HG03442 (cell line): Measurements from ENCODE around the gene FAM20C.
"Not testable (repeated sequence)": the region's sequence is repeated elsewhere in the genome, so short reads cannot be mapped to it uniquely, and the experiment has no call there.

ENCODE experiments used
- ATAC-seq: cut with Tn5 transposase; IDR thresholded peaks from one replicate; pipeline ENCODE4 v1.9.1; 2021; ENCODE audit warnings: mild to moderate bottlenecking, moderate library complexity; ENCODE audit not compliant: unreplicated experiment

Gene FAM20C

DNA sequence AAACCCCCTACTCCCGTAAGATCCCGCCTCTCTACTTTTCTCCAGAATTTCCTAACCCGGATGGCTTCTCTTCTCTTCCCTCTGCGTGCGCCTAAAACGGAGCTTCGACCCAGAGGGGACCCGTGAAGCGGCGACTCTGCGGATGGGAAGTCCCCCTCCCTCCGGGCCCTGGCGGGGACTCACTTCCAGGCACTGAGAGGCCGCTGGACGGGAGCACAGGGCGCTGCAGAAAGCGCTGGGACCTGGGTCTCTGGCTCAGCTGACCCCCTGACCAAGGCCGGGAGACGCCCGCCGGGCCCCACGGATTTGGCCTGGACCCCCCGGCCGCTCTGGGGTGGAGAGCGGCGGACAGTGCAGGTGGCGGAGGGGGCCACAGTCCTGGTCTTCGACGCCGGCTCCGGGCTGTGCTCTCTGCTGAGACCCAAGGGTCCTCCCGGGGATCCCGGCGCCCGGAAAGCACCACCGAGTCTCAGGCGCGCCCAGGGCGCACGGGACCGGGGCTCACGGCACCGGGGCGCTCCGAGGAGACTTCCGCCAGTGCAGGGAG is 96.9 kb downstream of the FAM20C start:
- ATAC-seq = no peak

DNA sequence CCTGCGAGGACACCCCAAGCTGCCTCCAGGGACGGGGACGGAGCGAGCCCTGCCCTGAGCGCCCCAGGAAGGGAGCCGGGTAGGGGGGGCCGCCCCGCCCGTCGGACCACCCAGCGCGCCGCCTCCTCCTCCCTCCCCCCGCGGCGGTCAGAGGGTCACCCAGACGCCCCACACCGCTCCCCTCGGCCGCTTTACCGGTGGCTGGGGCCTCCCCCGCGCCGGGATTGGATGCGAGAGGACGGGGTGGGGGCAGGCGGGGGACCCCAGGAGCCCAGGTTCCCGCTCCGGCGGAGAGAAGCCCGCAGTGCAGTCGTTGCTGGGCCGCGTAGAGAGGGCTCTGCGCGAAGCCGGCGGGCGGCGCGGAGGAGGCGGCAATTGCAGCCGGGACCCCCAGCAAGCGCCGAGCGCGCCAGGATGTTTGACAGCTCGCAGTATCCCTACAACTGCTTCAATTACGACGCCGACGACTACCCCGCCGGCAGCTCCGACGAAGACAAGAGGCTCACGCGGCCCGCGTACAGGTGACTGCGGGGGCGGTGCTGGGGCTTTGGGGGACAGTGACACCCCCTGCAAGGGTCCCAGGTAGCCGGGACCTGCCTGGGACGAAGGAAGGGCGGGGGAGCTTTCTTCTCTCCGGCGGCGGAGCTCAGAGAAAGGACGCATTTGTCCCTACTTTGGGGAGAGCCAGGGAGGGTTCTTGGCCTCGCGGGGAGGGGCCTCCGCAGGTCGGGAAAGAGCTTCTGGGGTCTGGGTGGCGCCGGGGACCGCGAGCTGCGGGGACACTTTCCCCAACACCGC is 97.6 kb downstream of the FAM20C start, which contains the start of gene FOXL3:
Gene FOXL3, plus strand, starts transcription at position 415 of the 798 bp plus-strand sequence. Its CDS starts 0 bp downstream, at position 415.
- no peak for ATAC-seq

DNA sequence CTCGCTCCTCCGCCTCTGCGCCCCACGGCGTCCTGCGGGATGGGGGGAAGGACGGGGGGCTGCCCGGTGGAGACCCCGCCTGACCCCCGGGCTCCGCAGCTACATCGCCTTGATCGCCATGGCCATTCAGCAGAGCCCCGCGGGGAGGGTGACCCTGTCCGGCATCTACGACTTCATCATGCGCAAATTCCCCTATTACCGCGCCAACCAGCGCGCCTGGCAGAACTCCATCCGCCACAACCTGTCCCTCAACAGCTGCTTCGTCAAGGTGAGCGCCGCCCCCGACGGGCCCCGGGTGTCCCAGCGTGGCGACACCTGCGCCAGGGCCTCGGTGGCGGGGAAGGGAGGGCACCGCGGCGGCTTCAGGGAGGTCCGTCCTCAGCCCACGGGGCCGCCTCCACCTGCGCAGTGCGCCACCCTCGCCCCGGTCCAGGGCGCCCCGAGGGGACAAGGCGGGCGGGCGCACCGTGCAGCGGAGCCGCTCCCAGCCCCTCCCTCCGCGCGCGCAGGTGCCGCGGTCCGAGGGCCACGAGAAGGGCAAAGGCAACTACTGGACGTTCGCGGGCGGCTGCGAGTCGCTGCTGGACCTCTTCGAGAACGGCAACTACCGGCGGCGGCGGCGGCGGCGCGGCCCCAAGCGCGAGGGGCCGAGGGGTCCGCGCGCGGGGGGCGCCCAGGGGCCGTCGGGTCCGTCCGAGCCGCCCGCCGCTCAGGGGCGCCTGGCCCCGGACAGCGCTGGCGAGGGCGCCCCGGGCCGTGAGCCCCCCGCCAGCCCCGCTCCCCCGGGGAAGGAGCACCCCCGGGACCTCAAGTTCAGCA is 98.4 kb downstream of the FAM20C start:
- ATAC-seq = no peak

DNA sequence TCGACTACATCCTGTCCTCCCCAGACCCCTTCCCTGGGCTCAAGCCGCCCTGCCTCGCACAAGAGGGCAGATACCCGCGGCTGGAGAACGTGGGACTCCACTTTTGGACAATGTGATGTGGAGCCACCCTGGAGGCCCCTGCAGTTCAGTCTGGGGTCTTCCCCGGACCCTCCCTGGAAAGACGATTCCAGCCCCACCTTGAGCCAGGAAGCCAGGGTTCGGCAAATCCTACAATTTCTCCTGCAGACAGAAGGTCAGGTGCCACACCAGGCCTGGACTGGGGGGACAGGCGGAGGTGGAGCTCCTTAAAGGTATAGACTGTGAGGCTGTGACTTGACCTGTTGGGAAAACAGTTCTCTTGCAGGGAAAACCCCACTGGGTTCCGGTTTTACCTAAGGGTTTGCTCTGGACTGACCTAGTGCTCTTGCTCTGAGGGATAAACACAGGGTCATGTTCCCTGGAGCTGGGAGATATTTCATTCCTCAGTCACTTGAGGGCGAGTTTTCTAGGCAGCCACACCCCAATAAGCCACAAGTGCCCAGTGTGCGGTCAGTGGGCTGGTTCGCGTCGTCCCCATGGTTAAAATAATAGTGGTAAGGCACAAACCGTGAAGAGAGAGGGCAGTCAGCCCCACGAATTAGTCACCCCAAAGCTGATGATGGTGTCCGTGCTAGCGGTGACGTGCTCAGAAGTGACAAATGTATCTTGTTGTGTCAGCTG is 99.2 kb downstream of the FAM20C start:
- no peak for ATAC-seq

DNA sequence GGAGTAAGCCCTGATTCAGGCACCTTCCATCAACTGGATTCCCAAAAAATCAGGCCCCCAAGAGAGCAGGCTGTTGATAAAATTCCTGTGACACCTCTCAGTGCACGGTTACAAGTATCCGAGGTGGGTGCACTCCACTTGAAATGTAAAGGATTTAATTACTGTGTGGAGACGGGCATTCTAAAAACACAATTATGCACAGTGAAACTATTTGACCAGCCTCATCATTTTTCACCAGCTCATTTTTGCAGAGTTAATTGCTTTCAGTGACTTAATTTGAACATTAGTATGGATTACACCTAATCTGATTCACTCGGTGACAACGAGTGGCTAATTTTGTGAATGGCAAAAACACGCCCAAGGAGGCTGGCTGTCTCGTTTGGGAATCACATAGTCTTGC is 99.9 kb downstream of the FAM20C start:
- ATAC-seq = no peak

DNA sequence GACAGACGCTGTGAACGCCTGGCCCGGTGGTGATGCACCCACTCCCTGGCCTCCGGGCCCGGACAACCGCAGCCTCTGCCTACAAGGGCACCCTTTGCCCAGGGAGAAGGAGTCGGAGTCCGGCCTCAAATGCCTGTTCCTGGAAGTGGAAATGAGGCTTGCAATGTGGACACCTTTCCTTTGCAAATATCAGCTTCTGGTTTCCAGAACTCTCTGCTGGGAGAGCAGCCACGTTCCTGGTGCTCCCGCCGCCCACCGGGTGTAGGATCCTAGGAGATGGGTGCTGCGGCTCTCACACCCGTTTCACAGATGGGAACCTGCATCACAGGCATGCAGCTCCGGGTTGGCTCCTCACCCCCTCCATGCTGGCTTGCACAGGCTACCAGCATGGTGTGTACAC is 100.5 kb downstream of the FAM20C start:
- ATAC-seq = no peak

DNA sequence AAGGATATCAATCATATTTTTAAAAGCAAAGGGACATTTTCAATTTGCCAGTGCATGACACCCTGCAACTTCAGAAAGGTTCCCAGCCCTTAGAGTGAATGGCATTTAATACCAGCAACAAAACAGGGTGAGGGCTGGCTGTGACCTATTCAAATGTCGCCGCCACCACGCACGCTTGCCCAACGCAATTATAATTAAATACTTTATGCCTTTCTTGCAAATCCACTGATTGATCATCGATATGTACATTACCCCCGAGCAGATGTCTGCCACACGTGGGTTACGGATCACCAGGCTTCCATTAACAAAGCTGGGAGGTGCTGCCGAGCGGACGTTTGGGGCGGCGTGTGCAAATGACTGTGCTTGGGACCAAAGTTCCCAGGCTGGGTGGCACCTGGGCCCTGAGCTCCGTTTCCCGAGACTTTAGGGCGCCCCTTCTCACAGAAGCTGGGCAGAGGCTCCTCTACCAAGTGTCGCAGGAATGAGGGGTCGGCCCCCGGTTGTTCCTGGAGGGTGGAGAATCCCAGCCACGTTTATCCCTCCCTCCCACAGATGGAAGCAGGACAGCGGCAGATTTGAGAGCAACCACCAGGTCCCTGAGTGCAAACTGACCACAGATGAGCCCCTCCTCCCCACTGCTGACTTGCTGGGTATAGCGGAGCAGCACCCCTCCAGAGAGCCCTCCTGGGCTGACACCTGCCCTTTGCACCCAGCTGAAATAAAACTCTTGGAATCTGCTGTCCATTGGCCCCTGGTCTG is 101.5 kb downstream of the FAM20C start:
- no peak for ATAC-seq

- ATAC-seq = no peak
Observed at GRCh38 chr7:294440-295154, 102.2 kb downstream of the FAM20C start.

DNA sequence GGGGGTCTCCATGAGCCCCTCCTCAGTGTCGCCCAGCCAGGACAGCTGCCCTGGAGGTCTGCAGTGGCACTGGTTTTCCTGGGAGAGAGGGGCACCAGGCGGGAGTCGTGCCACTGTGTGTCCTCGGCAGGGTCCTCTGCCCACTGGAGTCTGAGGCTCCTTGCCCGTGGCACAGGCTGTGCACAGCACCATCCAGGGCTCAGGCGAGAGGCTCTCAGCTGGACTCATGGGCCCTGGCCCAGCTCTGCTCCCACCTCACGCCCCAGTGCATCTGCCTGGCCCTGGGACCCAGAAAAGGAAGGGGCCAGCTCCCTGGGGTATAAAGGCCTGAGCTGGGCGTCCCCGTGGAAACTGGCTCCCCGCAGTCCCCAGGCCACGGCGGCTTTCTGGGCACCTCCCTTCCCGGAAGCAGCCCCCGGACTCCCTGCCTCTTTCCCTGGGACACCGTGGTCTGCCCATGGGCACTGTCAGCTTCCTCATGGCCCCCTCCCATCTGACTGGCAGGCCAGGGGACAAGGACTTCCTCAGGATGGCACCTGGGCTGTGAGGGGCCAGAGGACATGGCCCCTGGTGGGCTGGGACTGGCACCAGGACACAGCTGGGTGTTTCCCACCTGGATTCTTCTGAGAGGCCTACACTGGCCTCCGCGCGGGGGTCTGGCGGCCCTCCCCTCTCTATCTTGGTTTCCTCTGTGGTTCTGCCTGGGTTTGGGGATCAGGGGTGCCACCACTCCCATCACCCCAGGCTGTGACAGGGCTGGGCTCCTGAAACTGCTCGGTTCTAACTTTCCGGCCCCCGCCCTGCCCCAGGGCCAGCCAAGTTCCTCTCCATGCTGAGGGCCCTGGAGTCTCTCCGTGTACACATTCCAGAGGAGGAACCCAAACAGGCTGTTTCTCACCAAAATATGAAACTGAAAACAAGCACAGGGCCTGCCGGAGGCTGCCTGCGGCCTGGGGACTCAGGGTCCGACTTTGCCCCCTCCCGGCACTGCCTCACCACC is 103.1 kb downstream of the FAM20C start:
- ATAC-seq = no peak

DNA sequence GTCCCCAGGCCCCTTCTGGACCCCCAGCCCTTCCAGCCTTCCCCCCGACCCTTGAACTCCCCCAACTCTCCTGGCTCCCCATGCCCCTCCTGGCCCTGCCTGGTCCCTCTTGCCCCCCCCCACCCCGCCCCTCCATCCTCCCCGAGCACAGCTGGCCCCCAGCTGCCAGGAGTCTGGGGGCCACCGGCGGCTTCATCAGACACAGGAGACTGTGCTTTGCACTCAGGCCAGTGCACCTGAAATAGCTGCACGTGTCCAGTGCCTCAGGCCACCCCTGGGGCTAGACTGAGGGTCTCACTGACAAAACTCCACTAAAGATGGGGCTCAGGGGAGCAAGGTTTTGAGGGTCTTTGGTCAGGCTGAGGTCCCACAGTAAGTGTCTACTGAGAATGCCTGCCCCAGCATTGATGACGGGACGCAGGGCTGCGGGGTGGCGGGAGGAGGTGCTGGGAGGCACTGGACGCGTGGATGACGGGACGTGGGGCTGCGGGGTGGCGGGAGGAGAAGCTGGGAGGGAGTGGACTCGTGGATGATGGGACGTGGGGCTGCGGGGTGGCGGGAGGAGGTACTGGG is 104.1 kb downstream of the FAM20C start:
- ATAC-seq = no peak

- ATAC-seq = not testable (repeated sequence)
Observed at GRCh38 chr7:297141-297540, 104.8 kb downstream of the FAM20C start.

DNA sequence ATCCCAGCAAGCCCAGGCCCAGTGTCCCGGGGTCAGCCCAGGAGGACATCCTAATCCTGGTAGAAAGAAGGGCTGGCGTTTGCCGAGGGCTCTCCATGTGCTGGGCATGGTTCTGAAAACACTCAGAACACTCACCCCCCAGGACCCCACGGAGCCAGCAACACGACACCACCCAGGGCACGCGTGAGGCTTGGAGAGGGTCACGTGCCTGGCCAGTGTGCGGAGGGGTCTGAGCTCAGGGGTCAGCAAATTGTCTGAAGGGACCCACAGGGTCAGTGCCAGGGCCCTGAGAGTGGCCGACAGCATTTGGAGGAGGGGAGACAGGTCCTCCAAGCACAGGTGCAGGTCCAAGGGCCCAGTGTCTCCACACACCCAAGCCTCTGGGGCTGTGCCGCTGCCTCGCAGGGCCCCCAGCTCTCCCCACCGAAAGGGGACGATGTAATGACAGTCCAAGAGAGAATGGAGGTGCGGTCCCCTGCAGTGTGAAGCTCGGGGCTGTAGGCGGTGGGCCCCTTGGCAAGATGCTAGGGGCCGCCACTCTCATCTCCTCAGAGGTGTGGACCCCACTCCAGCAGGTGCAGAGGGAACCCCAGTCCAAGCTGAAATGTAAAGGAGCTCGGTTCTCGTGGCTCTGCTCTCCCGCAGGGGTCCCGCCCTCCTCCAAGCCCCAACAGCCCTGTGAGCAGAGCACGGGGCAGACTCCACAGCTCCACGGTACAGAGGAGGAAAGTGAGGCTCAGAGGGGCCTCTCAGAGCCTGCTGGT is 105.4 kb downstream of the FAM20C start:
- no peak for ATAC-seq

DNA sequence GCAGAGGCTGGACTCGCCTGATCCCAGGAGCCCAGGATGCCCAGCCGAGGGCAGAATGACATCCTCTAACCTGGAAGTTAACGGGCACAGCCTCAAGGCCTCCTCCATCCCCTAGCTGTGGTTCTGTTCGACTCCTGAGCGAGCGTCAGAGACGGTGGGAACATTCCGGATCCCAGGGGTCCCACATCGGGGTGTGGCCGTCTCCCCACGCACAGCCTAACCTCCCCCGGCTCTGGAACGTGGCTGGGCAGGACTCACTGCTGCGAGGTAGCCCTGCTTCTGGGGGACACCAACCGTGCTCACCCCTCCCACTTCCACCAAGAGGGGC is 106.0 kb downstream of the FAM20C start:
- ATAC-seq = no peak

GRCh38 chr7:298743-299142 is 106.4 kb downstream of the FAM20C start:
- ATAC-seq = no peak

- no peak for ATAC-seq
Observed at GRCh38 chr7:299169-299568, 106.8 kb downstream of the FAM20C start.

GRCh38 chr7:299628-300027 is 107.3 kb downstream of the FAM20C start:
- ATAC-seq = no peak

DNA sequence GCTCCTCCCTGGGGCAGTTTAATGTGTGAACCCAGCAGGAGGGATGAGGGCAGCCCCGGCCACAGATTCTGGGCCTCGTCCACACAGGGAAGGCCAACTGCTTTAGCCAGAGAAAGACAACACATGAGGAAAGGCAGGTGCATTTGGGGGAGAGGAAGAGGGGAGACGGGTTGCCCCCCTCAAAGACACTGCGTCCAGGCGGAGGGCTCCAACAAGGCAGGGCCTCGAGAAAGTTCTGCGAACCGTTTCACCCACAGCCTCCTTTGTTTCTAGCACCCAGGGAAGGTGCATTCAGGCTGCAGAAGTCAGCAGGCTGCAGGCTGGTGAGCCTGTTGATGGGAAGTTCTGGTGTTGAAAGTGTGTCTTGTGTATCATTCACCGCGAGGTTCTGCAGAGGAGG is 107.7 kb downstream of the FAM20C start:
- no peak for ATAC-seq
